Caki2 (cell line): Measurements from ENCODE around the gene STRA6. TPM values are rescaled to one million over a fixed set of nuclear protein-coding genes. Genes with fewer than 3 reads are reported as not detected.

Experiments
- DNase-seq: peaks from one replicate; pipeline ENCODE4 v3.0.0-alpha.2; 2015; ENCODE audit warnings: low read depth
- in situ Hi-C: cut with HindIII; loops from 2 replicates; pipeline ENCODE4 v1.10.0; 2016; ENCODE audit warnings: low sequenced_read_pairs, low pct_unique_long_range_greater_than_20kb, mixed read lengths
- total RNA-seq: library from RNA; depleted of rRNA; stranded (reverse); fragments of >200 nt; shearing (Covaris generic); gene quantifications from 2 replicates; pipeline ENCODE4 v1.2.3, GENCODE V29; 2014; ENCODE audit warnings: low replicate concordance; rRNA removed

Gene STRA6
- total RNA-seq, result 14.9 and 17.7 TPM in 2 replicates

GRCh38 chr15:74202452-74203401, at the start of gene STRA6:
Gene STRA6 (minus strand): TSS chr15:74202787. CDS start chr15:74202267, 520 bp downstream.
- in situ Hi-C loops, result no loop called here

GRCh38 chr15:74252291-74252690, 49.7 kb upstream of the STRA6 start:
- in situ Hi-C loops, result no loop called here
- DNase-seq, result peak; percentile 52

More at GRCh38 chr15:74202452-74203401, at the start of gene STRA6:
- peak; percentile 75 for DNase-seq

GRCh38 chr15:74251131-74251811, 48.7 kb upstream of the STRA6 start:
- in situ Hi-C loops, result no loop called here
- no peak for DNase-seq

- no peak for DNase-seq
- in situ Hi-C loops, result no loop called here
These were observed 47.7 kb upstream of the STRA6 start for GRCh38 chr15:74250266-74250665.

GRCh38 chr15:74245342-74245931, 42.9 kb upstream of the STRA6 start:
- in situ Hi-C loops, result no loop called here
- DNase-seq, result no peak

- in situ Hi-C loops, result no loop called here
- no peak for DNase-seq
These were observed 42.3 kb upstream of the STRA6 start for GRCh38 chr15:74244822-74245341.

GRCh38 chr15:74243431-74243830, 40.8 kb upstream of the STRA6 start:
- in situ Hi-C loops, result no loop called here
- no peak for DNase-seq

GRCh38 chr15:74242441-74243185, 40.0 kb upstream of the STRA6 start:
- in situ Hi-C loops, result no loop called here

GRCh38 chr15:74240897-74241614, 38.5 kb upstream of the STRA6 start:
- in situ Hi-C loops, result no loop called here
- peak; percentile 19 for DNase-seq

More at GRCh38 chr15:74242441-74243185, 40.0 kb upstream of the STRA6 start:
- DNase-seq, result peak; percentile 61

- in situ Hi-C loops, result no loop called here
- DNase-seq, result peak; percentile 99
These were observed 37.5 kb upstream of the STRA6 start for GRCh38 chr15:74240002-74240568.

GRCh38 chr15:74239051-74239705, 36.6 kb upstream of the STRA6 start:
- no peak for DNase-seq
- in situ Hi-C loops, result no loop called here

- in situ Hi-C loops, result no loop called here
These were observed 33.4 kb upstream of the STRA6 start, which contains the start of gene CCDC33 for GRCh38 chr15:74235962-74236361. Gene CCDC33 (plus strand): TSS chr15:74236326. CDS start chr15:74236720, 394 bp downstream.

GRCh38 chr15:74234598-74234875, 31.9 kb upstream of the STRA6 start:
- DNase-seq, result no peak
- in situ Hi-C loops, result no loop called here

More at GRCh38 chr15:74235962-74236361, 33.4 kb upstream of the STRA6 start, which contains the start of gene CCDC33:
- DNase-seq, result no peak

- in situ Hi-C loops, result no loop called here
- DNase-seq, result peak; percentile 87
These were observed 31.4 kb upstream of the STRA6 start for GRCh38 chr15:74233851-74234597.

- in situ Hi-C loops, result no loop called here
- no peak for DNase-seq
These were observed 30.8 kb upstream of the STRA6 start for GRCh38 chr15:74233373-74233772.

GRCh38 chr15:74231475-74231874, 28.9 kb upstream of the STRA6 start:
- DNase-seq, result no peak
- in situ Hi-C loops, result no loop called here
